ENCODE measurements around the gene SFMBT1.
A peak's percentile ranks its signal among the peaks of the same experiment; 100 is the strongest.

DNA sequence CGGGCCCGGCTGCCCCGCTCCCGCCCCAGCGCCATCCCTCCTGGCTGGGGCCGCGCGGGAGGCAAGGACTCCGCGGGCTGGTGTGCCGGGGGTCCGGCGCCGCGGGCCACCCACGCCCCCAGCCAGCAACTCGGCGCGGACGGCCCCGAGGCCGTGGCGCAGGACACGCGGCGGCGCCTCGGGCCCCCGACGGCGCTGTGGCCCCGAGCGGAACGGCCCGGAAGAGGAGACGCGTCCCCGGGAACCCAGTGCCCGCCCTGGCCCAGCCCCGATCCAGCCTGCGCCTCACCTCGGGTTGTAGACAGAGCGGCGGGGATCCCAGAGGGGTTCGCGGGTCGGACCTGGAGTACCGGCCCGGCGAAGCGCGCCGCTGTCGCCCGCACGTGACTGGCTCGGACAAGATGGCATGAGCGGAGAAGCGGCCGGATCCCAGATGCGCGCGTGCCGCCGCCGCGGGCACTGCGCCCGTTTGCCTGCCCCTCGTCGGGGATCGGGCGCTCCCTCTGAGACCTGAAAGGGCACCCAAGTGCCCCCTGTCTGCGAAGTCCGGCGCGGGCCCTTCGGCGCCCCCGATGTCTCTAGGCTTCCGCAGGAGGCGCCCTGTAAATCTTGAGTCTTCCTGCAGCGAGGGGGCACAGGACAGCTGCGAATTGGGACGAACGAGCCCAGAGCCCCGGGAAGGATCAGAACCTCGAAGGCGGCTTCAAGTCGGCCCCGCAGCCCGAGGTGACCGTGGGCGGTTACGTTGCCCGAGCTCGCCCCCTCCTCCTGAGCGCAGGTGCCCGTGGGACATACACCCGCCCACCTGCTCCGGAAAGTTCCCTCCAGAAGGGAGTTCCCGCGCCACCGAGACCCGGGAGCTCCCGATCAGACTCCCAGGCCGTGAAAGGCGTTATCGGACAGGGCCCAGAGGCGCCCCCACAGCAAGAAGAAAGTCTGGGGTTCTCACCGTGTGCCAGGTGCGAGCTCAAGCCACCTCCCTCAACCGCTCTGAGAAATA is 598 bp upstream of the SFMBT1 start:
- TF ChIP-seq ZNF274 (IDR thresholded peaks at IDR 0.05; ENCODE audit: borderline replicate concordance, extremely low read depth, low read length): no peak
- TF ChIP-seq CEBPB (IDR thresholded peaks at IDR 0.05; ENCODE audit: low read depth, low read length): no peak
- TF ChIP-seq POLR2A (IDR thresholded peaks at IDR 0.05; ENCODE audit: control extremely low read depth in 1 of 2, low read depth in 2 of 2, low read length in 2 of 2): peak in 1 of 2 experiments; percentile 63; a peak in 2 of 3 replicates
